ENCODE results near the gene CTIF.

CTIF gene

DNA sequence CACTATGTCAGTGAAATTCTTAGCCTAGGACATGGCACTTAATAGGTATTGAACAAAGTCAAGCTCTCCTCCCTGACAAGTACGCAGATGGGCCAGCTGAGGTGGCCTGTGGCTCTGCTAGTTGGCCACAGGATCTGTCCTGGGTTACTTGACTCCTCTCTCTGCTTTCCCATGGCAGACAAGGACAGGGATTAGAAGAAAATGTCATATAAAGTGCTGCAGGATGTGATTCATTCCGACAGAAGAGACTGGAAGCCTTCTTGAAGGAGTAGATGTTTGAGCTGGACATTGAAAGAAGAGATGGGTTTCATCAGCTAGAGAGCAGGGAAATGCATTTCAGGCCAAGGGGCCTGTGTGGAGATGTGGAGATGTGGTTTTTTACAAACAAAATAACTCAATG lies 365.3 kb downstream of the CTIF start:
- no peak for DNase-seq

DNA sequence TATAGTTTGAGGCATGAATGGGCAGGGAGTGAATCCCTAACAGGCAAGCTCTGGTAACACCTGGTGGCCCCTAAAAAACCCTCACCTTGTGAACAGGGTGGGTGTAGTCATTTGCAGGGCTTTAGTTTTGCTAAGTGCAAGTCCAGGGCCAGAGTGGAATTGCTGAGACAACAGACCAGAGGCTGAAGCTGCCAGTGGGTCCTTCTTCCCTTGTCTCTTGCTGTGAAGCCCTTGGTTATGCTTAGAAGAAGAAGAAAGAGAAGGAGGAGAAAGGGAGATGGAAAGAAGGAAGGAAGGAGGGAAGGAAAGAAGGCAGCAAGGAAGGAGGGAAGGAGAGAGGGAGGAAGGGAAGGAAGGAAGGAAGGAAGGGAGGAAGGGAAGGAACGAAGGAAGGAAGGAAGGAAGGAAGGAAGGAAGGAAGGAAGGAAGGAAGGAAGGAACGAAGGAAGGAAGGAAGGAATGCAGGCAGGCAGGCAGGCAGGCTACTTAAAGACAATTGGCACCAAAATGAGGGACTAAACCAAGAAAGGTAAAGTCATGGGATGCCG lies 366.1 kb downstream of the CTIF start:
- H3K9me2 ChIP-seq (replicated peaks; ENCODE audit: insufficient read depth, low read length), result no peaks in the 10 kb centered on the region
- no peaks in the 10 kb centered on the region for H3K9me3 ChIP-seq (replicated peaks; ENCODE audit: insufficient read depth, low read length)
- H3K36me3 ChIP-seq (replicated peaks; ENCODE audit: insufficient read depth, low read length), result no peaks in the 10 kb centered on the region
- H3K4me3 ChIP-seq (ENCODE audit: low read length), result no peak overlapping the region
- no peaks in the 10 kb centered on the region for H3K79me2 ChIP-seq (ENCODE audit: low read length)
- H2AFZ ChIP-seq (ENCODE audit: low read length), result no peak overlapping the region
- no peak overlapping the region for H3K27ac ChIP-seq (ENCODE audit: low read length)
- no peaks in the 10 kb centered on the region for H3K27me3 ChIP-seq (replicated peaks; ENCODE audit: insufficient read depth, low read length)
- H3F3A ChIP-seq (ENCODE audit: insufficient read depth, low read length), result no peaks in the 10 kb centered on the region
- H3K9ac ChIP-seq (ENCODE audit: low read length), result no peak overlapping the region
- DNase-seq, result no peak
- no peak overlapping the region for H3K4me2 ChIP-seq (ENCODE audit: low read depth, low read length)
- H3K4me1 ChIP-seq (ENCODE audit: low read length), result no peaks in the 10 kb centered on the region
- TF ChIP-seq EZH2phosphoT487 (IDR thresholded peaks at IDR 0.05; ENCODE audit: low read length) (no peak), EZH2 (optimal IDR thresholded peaks at IDR 0.05; ENCODE audit: low read depth, low read length) (no peak)
- TF ChIP-seq, protein P1, sequence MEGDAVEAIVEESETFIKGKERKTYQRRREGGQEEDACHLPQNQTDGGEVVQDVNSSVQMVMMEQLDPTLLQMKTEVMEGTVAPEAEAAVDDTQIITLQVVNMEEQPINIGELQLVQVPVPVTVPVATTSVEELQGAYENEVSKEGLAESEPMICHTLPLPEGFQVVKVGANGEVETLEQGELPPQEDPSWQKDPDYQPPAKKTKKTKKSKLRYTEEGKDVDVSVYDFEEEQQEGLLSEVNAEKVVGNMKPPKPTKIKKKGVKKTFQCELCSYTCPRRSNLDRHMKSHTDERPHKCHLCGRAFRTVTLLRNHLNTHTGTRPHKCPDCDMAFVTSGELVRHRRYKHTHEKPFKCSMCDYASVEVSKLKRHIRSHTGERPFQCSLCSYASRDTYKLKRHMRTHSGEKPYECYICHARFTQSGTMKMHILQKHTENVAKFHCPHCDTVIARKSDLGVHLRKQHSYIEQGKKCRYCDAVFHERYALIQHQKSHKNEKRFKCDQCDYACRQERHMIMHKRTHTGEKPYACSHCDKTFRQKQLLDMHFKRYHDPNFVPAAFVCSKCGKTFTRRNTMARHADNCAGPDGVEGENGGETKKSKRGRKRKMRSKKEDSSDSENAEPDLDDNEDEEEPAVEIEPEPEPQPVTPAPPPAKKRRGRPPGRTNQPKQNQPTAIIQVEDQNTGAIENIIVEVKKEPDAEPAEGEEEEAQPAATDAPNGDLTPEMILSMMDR (IDR thresholded peaks at IDR 0.05; ENCODE audit: low read length), result no peak
- H4K20me1 ChIP-seq (ENCODE audit: insufficient read depth, low read length), result no peaks in the 10 kb centered on the region

More for the DNA sequence above, 365.3 kb downstream of the CTIF start:
- no peaks in the 10 kb centered on the region for H3K9me3 ChIP-seq (replicated peaks; ENCODE audit: insufficient read depth, low read length)
- H3F3A ChIP-seq (ENCODE audit: insufficient read depth, low read length), result no peaks in the 10 kb centered on the region
- TF ChIP-seq, protein P1 (IDR thresholded peaks at IDR 0.05; ENCODE audit: low read length), result no peak
- TF ChIP-seq EZH2 (optimal IDR thresholded peaks at IDR 0.05; ENCODE audit: low read depth, low read length) (no peak), EZH2phosphoT487 (IDR thresholded peaks at IDR 0.05; ENCODE audit: low read length) (no peak)
- H3K27me3 ChIP-seq (replicated peaks; ENCODE audit: insufficient read depth, low read length), result no peaks in the 10 kb centered on the region
- H3K4me3 ChIP-seq (ENCODE audit: low read length), result no peak overlapping the region
- H3K79me2 ChIP-seq (ENCODE audit: low read length), result no peaks in the 10 kb centered on the region
- H3K36me3 ChIP-seq (replicated peaks; ENCODE audit: insufficient read depth, low read length), result no peaks in the 10 kb centered on the region
- no peak overlapping the region for H3K9ac ChIP-seq (ENCODE audit: low read length)
- H3K4me2 ChIP-seq (ENCODE audit: low read depth, low read length), result no peak overlapping the region
- H4K20me1 ChIP-seq (ENCODE audit: insufficient read depth, low read length), result no peaks in the 10 kb centered on the region
- no peaks in the 10 kb centered on the region for H3K9me2 ChIP-seq (replicated peaks; ENCODE audit: insufficient read depth, low read length)
- no peak overlapping the region for H3K27ac ChIP-seq (ENCODE audit: low read length)
- no peak overlapping the region for H2AFZ ChIP-seq (ENCODE audit: low read length)
- H3K4me1 ChIP-seq (ENCODE audit: low read length), result no peaks in the 10 kb centered on the region

DNA sequence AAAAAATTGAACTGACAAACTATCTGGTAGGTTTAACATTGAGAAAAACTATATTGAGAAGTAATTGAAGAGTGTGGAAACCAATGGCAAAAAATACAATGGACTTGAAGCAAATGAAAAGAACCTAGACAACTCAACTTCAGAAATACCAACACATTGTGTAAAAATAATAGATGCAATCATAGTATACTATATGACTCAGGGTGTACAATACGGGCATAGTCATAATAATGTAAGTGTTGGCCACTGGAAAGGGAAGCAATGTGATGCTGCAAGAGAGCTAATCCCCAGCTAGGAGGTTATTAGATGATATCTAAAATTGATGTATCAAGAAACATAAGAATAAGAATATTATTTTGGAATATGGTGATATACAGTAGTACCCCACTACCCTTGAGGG lies 366.7 kb downstream of the CTIF start:
- Histone ChIP-seq H3K27ac (ENCODE audit: low read length) (no peak overlapping the region), H3K9me2 (replicated peaks; ENCODE audit: insufficient read depth, low read length) (no peaks in the 10 kb centered on the region), H3K4me1 (ENCODE audit: low read length) (no peaks in the 10 kb centered on the region), H3K9me3 (replicated peaks; ENCODE audit: insufficient read depth, low read length) (no peaks in the 10 kb centered on the region), H4K20me1 (ENCODE audit: insufficient read depth, low read length) (no peaks in the 10 kb centered on the region), H3K4me2 (ENCODE audit: low read depth, low read length) (no peak overlapping the region), H3F3A (ENCODE audit: insufficient read depth, low read length) (no peaks in the 10 kb centered on the region), H2AFZ (ENCODE audit: low read length) (no peak overlapping the region), H3K27me3 (replicated peaks; ENCODE audit: insufficient read depth, low read length) (no peaks in the 10 kb centered on the region), H3K79me2 (ENCODE audit: low read length) (no peaks in the 10 kb centered on the region), H3K36me3 (replicated peaks; ENCODE audit: insufficient read depth, low read length) (no peaks in the 10 kb centered on the region), H3K4me3 (ENCODE audit: low read length) (no peak overlapping the region), H3K9ac (ENCODE audit: low read length) (no peak overlapping the region)
- TF ChIP-seq EZH2phosphoT487 (IDR thresholded peaks at IDR 0.05; ENCODE audit: low read length) (no peak), EZH2 (optimal IDR thresholded peaks at IDR 0.05; ENCODE audit: low read depth, low read length) (no peak)
- TF ChIP-seq, protein P1 (IDR thresholded peaks at IDR 0.05; ENCODE audit: low read length), result no peak
- DNase-seq, result no peak

Measured in MM.1S (cell line).